K562 (cell line): ENCODE measurements around the gene DUSP19. TPM values are rescaled to one million over a fixed set of nuclear protein-coding genes. Genes with fewer than 3 reads are reported as not detected.

Experiments
- CEBPG ChIP-seq, 3 experiments: fragments of 200-800 bp in 1 of 3; sonication (Bioruptor generic) in 1 of 3; sonication (generic) in 1 of 3; formaldehyde crosslinking in 1 of 3; IDR thresholded peaks in 2 of 3; conservative IDR thresholded peaks in 1 of 3; 2 replicates each; pipeline versions ENCODE4 v1.6.1 to v1.8.0; 2016 to 2022; ENCODE audit warnings: missing compliant biosample characterization in 2 of 3, missing genetic modification characterization in 2 of 3, mild to moderate bottlenecking in 1 of 3, missing genetic modification reagents in 1 of 3
- CHAMP1 ChIP-seq: fragments of 450-650 bp; IDR thresholded peaks from 2 replicates; pipeline ENCODE4 v1.6.1; 2016; ENCODE audit warnings: mild to moderate bottlenecking
- ESRRA ChIP-seq: fragments of 450-650 bp; IDR thresholded peaks from 2 replicates; pipeline ENCODE4 v1.6.1; 2014; ENCODE audit warnings: low read depth, mild to moderate bottlenecking, moderate library complexity, borderline replicate concordance
- NCOR1 ChIP-seq: fragments of 450-650 bp; IDR thresholded peaks from 2 replicates; pipeline ENCODE4 v1.6.1; 2016; ENCODE audit warnings: mild to moderate bottlenecking, moderate library complexity
- SMC3 ChIP-seq: conservative IDR thresholded peaks from 2 replicates; pipeline ENCODE4 v1.6.1; 2011; ENCODE audit warnings: low read depth, low read length, improper control_type of control experiment; ENCODE audit not compliant: insufficient read depth
- SUPT5H ChIP-seq: fragments of 450-650 bp; IDR thresholded peaks from 2 replicates; pipeline ENCODE4 v1.6.1; 2016
- TARDBP ChIP-seq: fragments of 450-650 bp; IDR thresholded peaks from 2 replicates; pipeline ENCODE4 v1.6.1; 2016
- THRB ChIP-seq: fragments of 450-650 bp; formaldehyde crosslinking; conservative IDR thresholded peaks from 2 replicates; pipeline ENCODE4 v1.4.0; 2022; ENCODE audit warnings: mild to moderate bottlenecking, missing genetic modification characterization
- U2AF1 ChIP-seq: fragments of 200-400 bp; formaldehyde crosslinking; optimal IDR thresholded peaks from 2 replicates; pipeline ENCODE3; 2017; ENCODE audit warnings: mild to moderate bottlenecking, low read depth, low read length, moderate library complexity
- ZNF41 ChIP-seq: fragments of 250-450 bp; sonication (Bioruptor Pico); conservative IDR thresholded peaks from 2 replicates; pipeline ENCODE4 v1.4.0; 2020; ENCODE audit warnings: mild to moderate bottlenecking
- ZNF668 ChIP-seq: fragments of 250-450 bp; sonication (Bioruptor Pico); IDR thresholded peaks from 2 replicates; pipeline ENCODE4 v1.8.0; 2022; ENCODE audit warnings: mild to moderate bottlenecking, inconsistent platforms
- polyA plus RNA-seq, 8 experiments: library from polyadenylated mRNA; depleted of rRNA in 4 of 8; stranded (reverse) in 5 of 8; unstranded in 3 of 8; fragments of >200 nt; fragmentation: Nextera tagmentation in 2 of 8; fragmentation: Illumina TruSeq in 1 of 8; extraction: Ambion mirVana in 2 of 8; extraction: Trizol in 1 of 8; gene quantifications; 2 replicates each; pipeline versions ENCODE4 v1.2.1 to v1.2.3, GENCODE V29; 2011 to 2014; ENCODE audit warnings: inconsistent platforms in 1 of 8, missing spikeins in 1 of 8
- total RNA-seq, 7 experiments: library from RNA; depleted of rRNA in 6 of 7; stranded (reverse); fragments of >200 nt in 6 of 7; fragmentation: Illumina TruSeq in 2 of 7; extraction: Trizol in 2 of 7; gene quantifications; 2 replicates each; pipeline versions ENCODE4 v1.2.1 to v1.2.3, GENCODE V29; 2011 to 2021; ENCODE audit warnings: low replicate concordance in 1 of 7
- TF ChIP-seq, protein P1 (sequence below): fragments of 450-650 bp; IDR thresholded peaks from 2 replicates; pipeline ENCODE4 v1.6.1; 2018; ENCODE audit not compliant: partially characterized antibody

DUSP19 gene
- total and polyA plus RNA-seq, 9 of the 15 experiments (the other 6 are each of a cell fraction or from before 2014, with no cell fraction given), result 1.6 to 6.3 (median 3.1) TPM

DNA sequence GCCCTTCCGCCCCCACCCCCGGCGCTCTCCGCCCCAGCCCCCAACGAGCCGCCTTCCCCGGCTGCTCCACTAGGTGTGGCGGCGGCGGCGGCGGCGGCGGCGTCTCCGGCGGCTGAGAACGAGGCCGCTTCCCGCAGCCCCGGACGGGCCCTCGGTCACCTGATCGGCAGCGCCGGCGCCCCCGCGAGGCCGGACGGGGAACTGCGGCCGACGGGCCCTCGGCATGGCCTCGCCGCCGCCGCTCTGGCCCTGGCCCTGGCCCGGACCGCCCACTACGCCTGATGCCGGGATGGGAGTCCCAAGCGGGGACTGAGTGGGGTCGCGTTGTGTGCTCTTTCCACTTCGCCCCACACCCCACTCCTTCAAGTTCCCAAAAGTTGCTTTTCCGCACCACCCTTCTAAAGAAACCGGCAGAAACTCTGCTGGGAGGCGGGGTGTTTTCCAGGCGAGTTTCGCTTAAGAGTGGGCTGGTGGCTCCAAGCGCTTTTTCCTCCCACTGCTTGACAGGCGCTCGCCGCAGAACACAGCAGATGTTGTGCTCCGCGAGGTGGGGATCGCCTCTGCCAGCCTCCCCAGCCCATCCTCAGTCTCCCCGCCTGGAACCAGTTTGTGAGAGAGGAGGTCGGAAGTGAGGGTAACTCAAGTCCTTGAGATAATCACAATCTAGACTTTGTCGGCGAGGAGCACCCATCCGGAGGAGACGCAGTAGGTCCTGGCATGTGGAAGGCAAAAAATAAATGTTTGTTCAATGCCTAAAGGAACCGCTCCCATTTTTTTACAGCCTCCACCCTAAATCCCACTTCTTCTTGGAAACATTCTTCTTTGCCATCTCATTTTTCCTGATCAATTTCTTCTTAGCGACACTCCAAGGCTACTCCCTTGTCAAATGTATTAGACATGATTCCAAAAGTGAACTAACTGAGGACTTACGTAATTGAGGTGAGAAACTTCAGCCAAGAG, 39.9 kb upstream of the DUSP19 start, which contains the start of gene NCKAP1 (continued):
- TF ChIP-seq, protein P1, sequence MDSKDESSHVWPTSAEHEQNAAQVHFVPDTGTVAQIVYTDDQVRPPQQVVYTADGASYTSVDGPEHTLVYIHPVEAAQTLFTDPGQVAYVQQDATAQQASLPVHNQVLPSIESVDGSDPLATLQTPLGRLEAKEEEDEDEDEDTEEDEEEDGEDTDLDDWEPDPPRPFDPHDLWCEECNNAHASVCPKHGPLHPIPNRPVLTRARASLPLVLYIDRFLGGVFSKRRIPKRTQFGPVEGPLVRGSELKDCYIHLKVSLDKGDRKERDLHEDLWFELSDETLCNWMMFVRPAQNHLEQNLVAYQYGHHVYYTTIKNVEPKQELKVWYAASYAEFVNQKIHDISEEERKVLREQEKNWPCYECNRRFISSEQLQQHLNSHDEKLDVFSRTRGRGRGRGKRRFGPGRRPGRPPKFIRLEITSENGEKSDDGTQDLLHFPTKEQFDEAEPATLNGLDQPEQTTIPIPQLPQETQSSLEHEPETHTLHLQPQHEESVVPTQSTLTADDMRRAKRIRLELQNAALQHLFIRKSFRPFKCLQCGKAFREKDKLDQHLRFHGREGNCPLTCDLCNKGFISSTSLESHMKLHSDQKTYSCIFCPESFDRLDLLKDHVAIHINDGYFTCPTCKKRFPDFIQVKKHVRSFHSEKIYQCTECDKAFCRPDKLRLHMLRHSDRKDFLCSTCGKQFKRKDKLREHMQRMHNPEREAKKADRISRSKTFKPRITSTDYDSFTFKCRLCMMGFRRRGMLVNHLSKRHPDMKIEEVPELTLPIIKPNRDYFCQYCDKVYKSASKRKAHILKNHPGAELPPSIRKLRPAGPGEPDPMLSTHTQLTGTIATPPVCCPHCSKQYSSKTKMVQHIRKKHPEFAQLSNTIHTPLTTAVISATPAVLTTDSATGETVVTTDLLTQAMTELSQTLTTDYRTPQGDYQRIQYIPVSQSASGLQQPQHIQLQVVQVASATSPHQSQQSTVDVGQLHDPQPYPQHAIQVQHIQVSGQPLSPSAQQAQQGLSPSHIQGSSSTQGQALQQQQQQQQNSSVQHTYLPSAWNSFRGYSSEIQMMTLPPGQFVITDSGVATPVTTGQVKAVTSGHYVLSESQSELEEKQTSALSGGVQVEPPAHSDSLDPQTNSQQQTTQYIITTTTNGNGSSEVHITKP, result no peak
- TF ChIP-seq SUPT5H (peak; percentile 70), THRB (CRISPR knock-in tag) (no peak; the same call in 1 of the 2 replicates), ZNF41 (0 out of 2 replicates have a peak, but pooled peaks have one; percentile 6), ZNF668 (CRISPR knock-in tag) (0 out of 2 replicates have a peak, but pooled peaks have one; percentile 25), NCOR1 (peak; percentile 33), CEBPG (CRISPR knock-in tag; IDR thresholded peaks at IDR 0.05) (no peak), CEBPG (tag; conservative IDR thresholded peaks at IDR 0.05 in 1 of 2, IDR thresholded peaks at IDR 0.05 in 1 of 2) (0 out of 4 replicates have a peak, but pooled peaks of 1 of the 2 experiments have one; percentile 14), U2AF1 (no peak), ESRRA (peak; percentile 46; the same call in 1 of the 2 replicates), CHAMP1 (no peak), SMC3 (peak; percentile 39; the same call in 1 of the 2 replicates), TARDBP (peak; percentile 37; the same call in 1 of the 2 replicates)
